OCI-LY1 (cell line): ENCODE results near the gene NOX3.

Experiments
- H2AFZ ChIP-seq: fragments of 200-600 bp; sonication (generic), shearing (Covaris generic); 2 replicates; pipeline ENCODE4 v1.6.0; 2014; ENCODE audit warnings: antibody characterized with exemption, mild to moderate bottlenecking, low read length
- H3F3A ChIP-seq: fragments of 200-600 bp; sonication (generic), shearing (Covaris generic); 2 replicates; pipeline ENCODE4 v1.6.0; 2014; ENCODE audit warnings: mild to moderate bottlenecking, antibody characterized with exemption, low read length, moderate library complexity; ENCODE audit not compliant: insufficient read depth
- H3K27ac ChIP-seq: fragments of 200-600 bp; sonication (generic); 2 replicates; pipeline ENCODE4 v1.5.1; 2014; ENCODE audit warnings: low read length, mixed run types, mild to moderate bottlenecking, low read depth; ENCODE audit not compliant: poor library complexity, severe bottlenecking
- H3K27me3 ChIP-seq: fragments of 200-600 bp; sonication (generic); 2 replicates; pipeline ENCODE4 v1.6.0; 2014; ENCODE audit warnings: antibody characterized with exemption, mild to moderate bottlenecking, low read length, moderate library complexity; ENCODE audit not compliant: insufficient read depth
- H3K36me3 ChIP-seq: fragments of 200-600 bp; sonication (generic); 2 replicates; pipeline ENCODE4 v1.6.1; 2014; ENCODE audit warnings: mild to moderate bottlenecking, antibody characterized with exemption, low read length, moderate library complexity, mixed read lengths; ENCODE audit not compliant: insufficient read depth
- H3K4me1 ChIP-seq: fragments of 200-600 bp; sonication (generic); 2 replicates; pipeline ENCODE4 v1.5.1; 2014; ENCODE audit warnings: mild to moderate bottlenecking, low read length, moderate library complexity; ENCODE audit not compliant: insufficient read depth, severe bottlenecking
- H3K4me2 ChIP-seq: fragments of 200-600 bp; sonication (generic), shearing (Covaris generic); 2 replicates; pipeline ENCODE4 v1.6.1; 2014; ENCODE audit warnings: low read length
- H3K4me3 ChIP-seq: fragments of 200-600 bp; sonication (generic); 2 replicates; pipeline ENCODE4 v1.5.1; 2014; ENCODE audit warnings: low read length, low read depth, mild to moderate bottlenecking, mixed read lengths; ENCODE audit not compliant: poor library complexity, severe bottlenecking
- H3K79me2 ChIP-seq: fragments of 200-600 bp; shearing (Covaris generic); 2 replicates; pipeline ENCODE4 v1.6.1; 2016; ENCODE audit warnings: mixed run types, low read length, mixed read lengths; ENCODE audit not compliant: insufficient read depth
- H3K9ac ChIP-seq: fragments of 200-600 bp; sonication (generic), shearing (Covaris generic); 2 replicates; pipeline ENCODE4 v1.6.1; 2014; ENCODE audit warnings: mild to moderate bottlenecking, low read length, mixed read lengths
- H3K9me2 ChIP-seq: fragments of 200-600 bp; sonication (generic), shearing (Covaris generic); 2 replicates; pipeline ENCODE4 v1.6.1; 2014; ENCODE audit warnings: low read depth, mild to moderate bottlenecking, low read length, mixed read lengths
- H3K9me3 ChIP-seq: fragments of 200-600 bp; shearing (Covaris generic); 2 replicates; pipeline ENCODE4 v1.6.1; 2014; ENCODE audit warnings: low read length, mixed read lengths
- H4K20me1 ChIP-seq: fragments of 200-600 bp; sonication (generic), shearing (Covaris generic); 2 replicates; pipeline ENCODE4 v1.6.0; 2016; ENCODE audit warnings: mild to moderate bottlenecking, low read length; ENCODE audit not compliant: insufficient read depth
- EZH2 ChIP-seq: fragments of 200-600 bp; sonication (generic), shearing (Covaris generic); IDR thresholded peaks from 2 replicates; pipeline ENCODE4 v1.8.0; 2017; ENCODE audit warnings: borderline replicate concordance, mixed run types, mild to moderate bottlenecking, antibody characterized with exemption, low read length, moderate library complexity, mixed read lengths
- TF ChIP-seq, protein P1 (sequence below): fragments of 200-600 bp; sonication (generic), shearing (Covaris generic); IDR thresholded peaks from 2 replicates; pipeline ENCODE4 v1.5.1; 2017; ENCODE audit warnings: mild to moderate bottlenecking, antibody characterized with exemption, low read length, moderate library complexity, mixed read lengths

The NOX3 gene

DNA sequence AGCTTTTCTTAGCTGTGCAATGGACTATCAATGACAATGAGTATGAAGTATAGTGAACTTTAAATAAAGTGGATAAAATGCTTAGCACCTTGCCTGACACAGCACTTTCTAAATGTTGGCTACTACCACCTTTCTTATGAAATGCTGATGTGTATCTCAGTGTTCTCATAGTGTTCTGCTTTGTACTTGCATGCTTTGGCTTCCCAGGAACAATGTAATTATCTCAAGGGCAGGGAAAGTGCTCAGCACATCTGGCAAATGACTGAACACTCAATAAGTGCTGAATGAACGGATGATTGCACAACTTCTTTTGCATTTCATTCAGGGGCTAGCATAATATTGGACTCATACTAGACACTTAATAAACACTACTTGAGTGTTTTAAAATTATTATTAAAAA lies 28.2 kb upstream of the NOX3 start:
- Histone ChIP-seq H3K9me3 (no peaks in the 10 kb centered on the region), H3K79me2 (no peaks in the 10 kb centered on the region), H3K4me3 (no peak overlapping the region), H3K27me3 (no peaks in the 10 kb centered on the region), H3K9me2 (no peaks in the 10 kb centered on the region), H3K4me2 (no peak overlapping the region), H2AFZ (no peak overlapping the region), H4K20me1 (no peaks in the 10 kb centered on the region), H3K4me1 (no peaks in the 10 kb centered on the region), H3K9ac (no peak overlapping the region), H3K27ac (no peak overlapping the region), H3F3A (no peaks in the 10 kb centered on the region), H3K36me3 (no peaks in the 10 kb centered on the region)
- no peak for TF ChIP-seq EZH2
- TF ChIP-seq, protein P1, sequence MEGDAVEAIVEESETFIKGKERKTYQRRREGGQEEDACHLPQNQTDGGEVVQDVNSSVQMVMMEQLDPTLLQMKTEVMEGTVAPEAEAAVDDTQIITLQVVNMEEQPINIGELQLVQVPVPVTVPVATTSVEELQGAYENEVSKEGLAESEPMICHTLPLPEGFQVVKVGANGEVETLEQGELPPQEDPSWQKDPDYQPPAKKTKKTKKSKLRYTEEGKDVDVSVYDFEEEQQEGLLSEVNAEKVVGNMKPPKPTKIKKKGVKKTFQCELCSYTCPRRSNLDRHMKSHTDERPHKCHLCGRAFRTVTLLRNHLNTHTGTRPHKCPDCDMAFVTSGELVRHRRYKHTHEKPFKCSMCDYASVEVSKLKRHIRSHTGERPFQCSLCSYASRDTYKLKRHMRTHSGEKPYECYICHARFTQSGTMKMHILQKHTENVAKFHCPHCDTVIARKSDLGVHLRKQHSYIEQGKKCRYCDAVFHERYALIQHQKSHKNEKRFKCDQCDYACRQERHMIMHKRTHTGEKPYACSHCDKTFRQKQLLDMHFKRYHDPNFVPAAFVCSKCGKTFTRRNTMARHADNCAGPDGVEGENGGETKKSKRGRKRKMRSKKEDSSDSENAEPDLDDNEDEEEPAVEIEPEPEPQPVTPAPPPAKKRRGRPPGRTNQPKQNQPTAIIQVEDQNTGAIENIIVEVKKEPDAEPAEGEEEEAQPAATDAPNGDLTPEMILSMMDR: no peak

DNA sequence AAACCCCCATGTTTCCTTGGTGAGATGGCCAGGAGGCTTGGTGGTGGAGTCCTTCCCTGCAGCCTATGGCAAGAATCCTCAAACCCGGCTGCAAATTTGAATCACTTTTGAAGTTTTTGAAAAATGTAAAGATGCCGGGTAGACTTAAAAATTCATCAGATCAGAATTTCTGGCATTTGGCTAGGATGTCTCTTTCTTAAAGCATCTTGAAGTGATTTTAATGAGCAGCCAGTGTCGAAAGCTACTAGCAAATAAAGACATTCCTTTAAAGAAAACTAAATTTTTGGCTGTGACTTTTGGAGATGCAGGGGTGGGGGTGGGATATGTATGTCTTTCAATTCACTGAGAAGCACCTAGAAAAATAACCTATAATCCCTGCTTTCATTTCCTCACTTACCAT lies 25.6 kb upstream of the NOX3 start:
- H3K4me3 ChIP-seq: no peak overlapping the region
- H3K79me2 ChIP-seq: no peaks in the 10 kb centered on the region
- no peak overlapping the region for H2AFZ ChIP-seq
- no peaks in the 10 kb centered on the region for H3K9me2 ChIP-seq
- H3K9ac ChIP-seq: no peak overlapping the region
- no peak overlapping the region for H3K4me2 ChIP-seq
- TF ChIP-seq EZH2: no peak
- TF ChIP-seq, protein P1: no peak
- H3K9me3 ChIP-seq: no peaks in the 10 kb centered on the region
- H3K27me3 ChIP-seq: no peaks in the 10 kb centered on the region
- H3K27ac ChIP-seq: no peak overlapping the region
- no peaks in the 10 kb centered on the region for H4K20me1 ChIP-seq
- no peaks in the 10 kb centered on the region for H3F3A ChIP-seq
- no peaks in the 10 kb centered on the region for H3K36me3 ChIP-seq
- H3K4me1 ChIP-seq: no peaks in the 10 kb centered on the region

DNA sequence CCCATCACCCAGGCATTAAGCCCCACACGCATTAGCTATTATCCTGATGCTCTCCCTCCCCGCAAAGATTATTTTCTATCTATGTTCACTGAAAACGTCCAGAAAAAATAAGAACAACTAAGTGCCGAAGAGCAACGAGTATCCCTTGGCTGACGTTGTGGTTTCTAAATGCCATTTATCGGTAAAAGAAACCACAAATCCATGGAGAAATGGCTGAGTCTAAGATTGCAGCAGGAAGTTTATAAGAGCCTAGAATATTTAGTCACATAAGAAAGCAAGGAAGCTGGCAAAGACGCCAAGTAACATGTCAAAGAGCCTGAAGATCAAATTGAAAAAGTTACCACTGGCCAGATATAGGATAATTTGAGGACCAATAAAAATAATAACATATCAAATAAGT lies 18.1 kb upstream of the NOX3 start:
- Histone ChIP-seq H3K27ac (no peak overlapping the region), H3K79me2 (no peaks in the 10 kb centered on the region), H3K27me3 (no peaks in the 10 kb centered on the region), H3K9me2 (no peaks in the 10 kb centered on the region), H3K4me3 (no peak overlapping the region), H3K9ac (no peak overlapping the region), H3K9me3 (peaks cover 9% of the 10 kb centered on the region; the same call in 1 of the 2 replicates), H3K4me2 (no peak overlapping the region), H3K36me3 (no peaks in the 10 kb centered on the region), H2AFZ (no peak overlapping the region), H3K4me1 (no peaks in the 10 kb centered on the region), H3F3A (no peaks in the 10 kb centered on the region), H4K20me1 (no peaks in the 10 kb centered on the region)
- TF ChIP-seq EZH2: no peak
- TF ChIP-seq, protein P1: no peak
